Right renal pelvis (tissue), 4 donors: ENCODE results near the gene PKHD1. TPM values are rescaled to one million over a fixed set of nuclear protein-coding genes. Genes with fewer than 3 reads are reported as not detected.
A peak's percentile ranks its signal among the peaks of the same experiment; 100 is the strongest.

Experiments
- DNase-seq, 4 donors: peaks; one replicate each; pipeline ENCODE4 v3.0.0-alpha.2; 2013; ENCODE audit warnings: low read depth in 4 of 4, low spot score in 3 of 4, missing footprints in 1 of 4
- polyA plus RNA-seq, 4 donors: library from polyadenylated mRNA; unstranded; fragments of 120-200 nt; gene quantifications; one replicate each; pipeline ENCODE4 v1.2.1, GENCODE V29; 2013; ENCODE audit not compliant: insufficient read length in 4 of 4

PKHD1 gene
- polyA plus RNA-seq, 4 donors = 19.6 to 24.9 (median 22.1) TPM

DNA sequence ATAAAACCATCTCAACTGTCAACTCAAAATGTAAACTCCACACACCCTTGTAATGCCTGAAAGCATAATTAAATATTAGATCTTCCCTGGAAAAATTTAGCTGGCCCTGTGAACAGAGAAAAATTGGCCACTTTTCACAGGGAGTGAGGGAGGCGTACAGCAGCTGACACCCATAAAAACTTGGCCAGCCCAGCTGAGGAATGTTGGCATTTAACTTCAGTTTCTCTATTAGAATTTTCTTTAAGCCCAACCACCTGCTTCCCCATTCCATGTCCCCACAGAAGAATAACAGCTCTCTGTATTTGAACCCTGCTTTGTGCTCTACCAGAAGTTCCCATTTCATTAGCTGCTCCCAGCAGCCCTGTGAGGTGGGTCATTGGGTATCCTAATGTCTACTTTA is 41.0 kb downstream of the PKHD1 start:
- DNase-seq = no peak

DNA sequence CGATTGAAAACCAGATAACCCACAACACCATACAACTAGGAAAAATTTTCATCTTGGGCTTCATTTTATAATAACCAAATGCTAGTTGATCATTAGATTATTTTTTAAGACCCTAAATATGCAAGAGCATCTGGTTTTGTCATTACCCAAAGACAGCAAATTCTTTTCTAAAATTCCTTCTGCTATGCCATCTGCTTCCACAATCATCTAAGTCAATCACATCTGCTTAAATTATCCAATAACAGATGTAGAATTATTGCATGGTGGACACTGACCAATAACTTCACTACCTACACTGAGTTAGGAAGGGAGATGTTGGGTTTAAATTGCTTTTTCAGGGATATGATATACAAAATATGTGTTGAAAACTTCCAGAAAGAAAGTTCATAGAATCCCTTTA is 41.9 kb downstream of the PKHD1 start:
- no peak for DNase-seq

DNA sequence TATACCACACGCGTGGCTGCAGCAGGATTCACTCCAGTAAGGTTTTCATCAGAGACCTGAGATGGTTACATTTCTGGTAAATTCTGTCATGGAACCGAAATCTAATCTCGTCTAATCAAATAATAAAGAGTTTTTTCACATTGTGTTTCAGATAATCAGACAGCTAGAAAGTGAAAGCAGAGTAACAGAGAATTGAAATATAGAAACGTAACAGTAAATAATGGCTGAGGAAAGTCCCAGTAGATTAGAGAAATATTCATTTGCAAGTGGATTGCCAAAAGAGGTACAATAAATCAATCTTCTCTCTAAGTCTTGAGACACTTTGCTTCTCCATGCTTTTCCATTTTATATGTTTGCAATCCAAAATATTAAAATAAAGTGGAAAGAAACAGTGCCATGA is 42.4 kb downstream of the PKHD1 start:
- no peak for DNase-seq

DNA sequence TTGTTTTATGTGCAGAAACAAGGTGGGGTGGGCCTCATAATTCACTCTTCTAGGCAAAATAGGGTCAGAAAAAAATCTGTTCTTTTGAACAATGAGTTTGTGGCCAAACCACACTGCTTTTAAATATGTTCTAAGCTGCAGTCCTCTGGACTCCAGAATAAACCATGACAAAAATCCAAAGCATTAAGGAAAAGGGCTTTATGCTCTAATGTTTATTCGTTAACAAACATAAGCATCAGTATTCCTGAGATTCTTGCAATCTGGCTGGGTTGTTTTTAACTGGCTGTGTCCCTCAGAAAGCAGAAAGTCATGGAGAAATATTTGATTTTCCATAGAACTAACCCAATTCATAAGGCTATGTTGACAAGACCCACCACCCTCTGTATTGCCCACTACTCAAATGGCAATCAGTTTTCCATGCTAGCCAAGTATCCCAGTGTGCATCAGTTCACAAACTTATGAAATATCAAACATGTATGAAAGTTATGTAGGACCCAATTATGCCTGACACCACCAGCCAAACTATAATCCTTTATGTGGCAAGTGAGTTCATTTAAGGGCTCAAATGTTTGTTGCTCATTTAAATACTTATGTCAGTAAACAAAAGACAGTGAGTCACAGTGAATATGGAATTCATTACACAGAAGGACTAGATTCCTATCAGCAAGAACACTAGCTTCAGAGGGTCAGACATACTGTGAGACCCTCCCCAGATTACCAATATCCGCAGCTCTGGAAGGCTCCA is 45.1 kb downstream of the PKHD1 start:
- DNase-seq = no peak

DNA sequence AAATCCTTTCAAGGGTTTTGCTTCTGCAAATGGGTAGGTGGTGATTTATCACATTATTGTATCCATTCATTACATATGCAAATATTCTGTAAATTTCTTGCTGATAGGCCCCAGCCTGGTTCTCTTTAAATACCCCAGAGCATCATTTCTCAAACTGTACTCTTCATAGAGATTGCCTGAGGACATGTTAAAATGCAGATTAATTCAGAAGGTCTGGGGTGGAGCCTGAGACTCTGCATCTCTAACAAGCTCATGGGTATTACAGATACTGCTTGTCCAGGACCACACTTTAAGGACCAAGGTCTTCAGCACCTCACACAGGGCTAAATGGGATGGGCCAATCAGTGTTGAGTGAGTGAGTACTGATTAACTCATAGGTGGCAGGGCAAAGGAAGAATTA is 46.3 kb downstream of the PKHD1 start:
- DNase-seq = no peak

DNA sequence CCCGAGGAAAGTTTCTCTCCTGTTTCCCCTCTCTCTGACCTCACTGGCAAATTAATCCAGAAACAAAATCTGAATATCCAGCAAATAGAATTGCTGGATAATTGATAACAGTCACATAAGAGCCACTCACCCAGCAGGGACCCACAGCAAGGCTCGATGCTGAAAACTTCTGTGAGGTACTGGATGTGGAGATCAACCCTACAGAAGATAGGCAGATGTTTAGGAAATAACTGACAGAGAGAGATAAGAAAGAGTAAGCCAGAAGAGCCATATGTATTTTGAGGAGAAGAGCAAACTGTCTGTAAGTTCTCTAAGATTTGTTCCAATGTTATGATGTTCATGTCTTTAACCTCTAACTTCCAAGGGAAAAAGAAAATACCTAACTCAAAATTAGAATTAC is 59.7 kb downstream of the PKHD1 start:
- no peak for DNase-seq

DNA sequence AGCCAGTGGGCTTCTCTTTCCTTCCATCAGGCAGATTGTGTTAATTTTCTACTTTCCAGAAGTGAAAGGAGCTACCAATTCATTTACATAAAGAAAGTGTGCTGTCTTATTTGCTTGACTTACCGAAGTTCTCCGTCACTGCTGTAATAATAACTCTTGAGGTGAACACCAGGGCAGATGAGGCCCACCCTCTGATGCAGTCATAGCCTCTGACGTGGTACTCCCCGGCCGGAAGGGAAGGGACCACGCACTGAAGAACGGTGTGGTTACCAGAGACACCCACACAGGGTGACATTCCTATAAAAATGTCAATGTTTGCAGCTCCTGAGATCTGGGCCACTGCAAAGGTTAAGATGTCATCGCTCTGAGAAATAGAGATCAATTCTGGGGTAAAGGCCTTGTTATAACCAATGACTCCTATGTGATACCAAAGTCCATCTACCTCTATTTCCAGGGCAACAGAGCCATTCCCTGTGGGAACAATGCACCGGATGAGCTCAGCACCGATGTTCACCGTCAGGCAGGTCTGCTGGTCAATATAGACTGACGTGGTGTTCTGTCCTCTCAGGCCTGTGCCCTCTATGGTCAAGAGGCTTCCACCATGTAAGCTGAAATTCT is 62.9 kb downstream of the PKHD1 start:
- DNase-seq = no peak

DNA sequence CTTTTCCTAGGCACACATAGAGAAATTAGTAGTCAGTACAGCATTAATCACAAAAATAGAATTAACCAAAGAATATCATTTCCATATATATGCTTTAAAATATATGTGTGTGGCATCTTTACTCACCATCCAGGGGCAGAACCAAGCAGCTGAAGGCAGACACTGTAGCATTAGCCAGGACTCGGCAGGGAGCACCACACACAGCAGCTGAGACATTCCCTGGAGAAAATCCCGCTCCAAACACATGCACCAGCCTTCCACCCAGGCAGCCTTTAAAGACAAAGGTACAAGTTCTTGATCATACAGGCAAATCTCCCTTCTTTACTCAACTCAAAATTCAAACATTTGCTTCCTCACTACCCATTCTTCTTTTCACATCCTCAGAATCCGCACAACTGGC is 64.7 kb downstream of the PKHD1 start:
- DNase-seq = no peak

DNA sequence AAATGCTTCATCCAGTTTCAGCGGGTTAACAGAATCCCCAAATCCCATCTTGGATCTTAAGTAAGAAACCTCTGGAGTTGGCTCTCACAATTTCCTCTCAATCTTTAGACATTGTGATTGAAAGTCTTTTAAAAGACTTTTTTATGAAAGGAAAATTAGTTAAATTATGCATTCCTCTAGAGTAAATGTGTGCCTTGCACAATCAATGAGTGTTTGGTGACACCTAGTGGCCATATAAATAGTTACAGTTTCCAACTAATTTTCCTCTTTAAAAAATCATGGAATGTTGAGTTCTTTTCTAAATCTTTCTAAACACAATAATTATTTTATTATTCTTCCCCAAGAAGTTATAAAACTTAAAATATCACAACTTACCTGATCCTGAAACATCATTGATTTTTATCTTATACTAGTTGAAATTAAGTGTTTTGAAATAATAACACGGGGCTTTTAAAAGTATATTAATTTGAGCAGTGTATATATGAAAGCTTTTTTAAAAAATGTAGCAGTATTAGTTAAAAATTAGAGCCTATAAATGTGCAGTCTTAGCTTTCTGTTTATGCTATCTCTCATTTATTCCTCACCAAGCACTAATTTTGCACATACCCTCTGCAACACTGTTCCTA is 66.4 kb downstream of the PKHD1 start:
- DNase-seq = peak in 3 of 4 donors; percentile 4 to 22 (median 12)

DNA sequence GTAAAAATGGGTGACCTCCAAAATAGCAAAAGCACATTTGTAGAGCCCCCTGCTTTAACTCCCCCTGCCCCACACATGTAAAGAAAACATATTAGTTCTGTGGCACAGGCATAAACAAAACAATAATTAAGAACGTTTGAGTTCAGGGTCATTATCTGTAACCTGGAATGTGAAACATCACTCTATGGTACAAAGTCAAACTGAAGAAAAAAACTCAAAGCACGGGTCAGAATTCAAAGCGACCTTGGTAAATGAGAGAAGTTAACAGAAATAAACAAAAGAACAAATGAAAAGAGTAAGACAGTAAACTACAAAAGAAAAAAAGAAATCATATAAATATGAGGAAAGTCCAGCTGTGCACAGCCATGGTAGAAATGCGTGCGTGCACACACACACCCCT is 67.5 kb downstream of the PKHD1 start:
- DNase-seq = no peak

DNA sequence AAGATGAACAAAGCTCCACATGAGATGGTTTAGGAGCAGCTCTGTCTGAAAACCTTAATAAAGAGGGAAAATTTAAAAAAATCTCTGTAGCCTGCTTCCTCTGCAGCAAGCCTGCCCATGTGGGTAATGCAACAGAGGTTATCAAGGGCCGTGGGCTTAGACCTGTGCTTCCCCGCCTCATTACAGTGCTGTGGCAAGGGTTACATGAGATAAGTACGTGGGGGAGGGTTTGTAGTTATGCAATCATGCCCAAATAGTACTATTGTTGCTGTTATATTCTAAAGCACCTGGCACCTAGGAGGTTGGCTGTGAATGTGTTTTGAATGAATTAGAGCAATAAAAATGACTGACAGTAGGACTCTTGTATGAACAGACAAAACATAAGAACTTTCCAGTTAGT is 68.3 kb downstream of the PKHD1 start:
- no peak for DNase-seq

DNA sequence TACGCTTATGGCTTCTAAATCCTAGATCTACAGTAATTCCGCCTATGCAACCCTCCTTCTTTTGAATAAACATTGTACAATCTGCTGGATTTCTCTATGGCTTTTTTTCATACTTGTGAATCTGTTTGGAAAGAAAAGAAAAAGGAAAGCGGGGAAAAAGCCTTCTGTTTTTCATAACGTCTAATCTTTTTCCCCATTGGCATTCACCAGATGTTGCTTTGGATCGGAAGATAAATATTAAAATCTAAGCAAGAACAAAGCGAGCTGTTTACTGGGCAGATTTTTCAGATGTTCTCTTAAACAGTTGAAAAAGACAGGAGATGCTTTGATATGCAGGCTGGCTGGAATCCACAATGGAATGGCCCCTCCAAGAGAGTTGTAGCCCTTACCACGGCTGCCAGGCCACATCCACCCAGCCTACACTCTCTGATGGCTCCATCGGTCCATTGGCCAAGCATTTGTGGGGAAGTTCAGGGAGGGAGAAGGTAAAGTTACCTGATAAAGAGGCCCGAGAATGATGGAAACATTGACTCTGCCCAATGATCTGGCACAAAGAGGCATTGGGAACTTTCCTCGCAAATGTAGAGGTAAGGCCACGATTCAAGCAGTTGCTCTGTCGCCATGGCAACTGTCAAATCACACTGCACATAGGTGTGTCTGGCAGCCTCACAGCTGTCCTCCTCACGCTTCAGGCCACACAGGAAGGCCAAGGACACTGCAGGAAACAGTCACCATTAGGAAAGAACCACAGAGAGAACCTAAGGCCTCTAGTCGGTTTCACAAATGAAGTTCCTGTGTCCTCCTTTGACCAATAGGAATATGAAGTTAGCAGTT is 70.3 kb downstream of the PKHD1 start:
- no peak for DNase-seq

DNA sequence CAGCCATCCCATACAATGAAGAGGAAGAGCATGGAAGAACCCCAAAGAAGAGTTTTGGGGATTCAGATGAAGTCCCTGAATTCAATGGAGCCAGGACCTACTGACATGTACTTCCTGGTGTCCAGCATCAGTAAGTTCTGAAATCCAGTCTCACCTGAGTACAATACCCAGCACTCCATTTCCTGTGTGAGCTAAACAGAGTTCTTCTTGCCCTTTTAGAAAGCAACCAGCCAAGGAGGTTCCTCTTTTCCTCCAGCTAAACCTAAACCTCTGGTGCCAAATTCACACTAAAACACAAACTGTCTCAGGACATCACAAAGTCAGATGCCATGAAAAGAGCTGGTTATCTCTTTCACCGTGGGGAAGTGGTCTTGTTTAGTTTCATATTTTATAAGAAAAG is 71.5 kb downstream of the PKHD1 start:
- no peak for DNase-seq

DNA sequence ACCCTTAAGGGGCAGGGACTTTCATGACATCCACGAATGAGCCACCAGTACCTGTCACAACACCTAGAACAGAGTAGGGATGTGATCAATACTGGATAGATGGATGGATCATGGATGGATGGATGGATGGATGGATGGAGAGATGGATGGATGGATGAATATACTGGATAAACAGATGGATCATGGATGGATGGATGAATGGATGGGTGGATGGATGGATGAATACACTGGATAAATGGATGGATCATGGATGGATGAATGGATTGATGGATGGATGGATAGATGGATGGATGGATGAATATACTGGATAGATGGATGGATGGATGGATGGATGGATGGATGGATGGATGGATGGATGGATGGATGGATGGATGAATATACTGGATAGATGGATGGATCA is 73.0 kb downstream of the PKHD1 start:
- no peak for DNase-seq

DNA sequence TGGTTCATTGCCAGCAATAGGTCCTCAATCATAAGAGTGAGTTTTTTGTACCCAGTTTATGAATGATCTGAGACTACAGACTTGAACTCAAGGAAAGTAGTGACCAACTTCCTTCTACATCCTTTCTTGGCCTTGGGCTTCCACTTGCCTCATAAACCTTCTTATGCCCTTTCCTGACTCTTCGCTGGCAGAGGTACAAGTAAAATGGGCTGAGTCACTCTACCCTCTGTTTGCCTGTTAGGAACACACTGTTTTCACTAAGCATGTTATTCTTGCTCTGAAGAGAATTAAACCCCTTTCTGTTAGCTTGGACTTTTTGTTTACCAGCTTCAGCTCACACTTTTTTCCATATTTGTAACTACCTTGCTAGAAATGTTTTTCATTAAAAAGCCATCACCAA is 74.4 kb downstream of the PKHD1 start:
- DNase-seq = no peak

DNA sequence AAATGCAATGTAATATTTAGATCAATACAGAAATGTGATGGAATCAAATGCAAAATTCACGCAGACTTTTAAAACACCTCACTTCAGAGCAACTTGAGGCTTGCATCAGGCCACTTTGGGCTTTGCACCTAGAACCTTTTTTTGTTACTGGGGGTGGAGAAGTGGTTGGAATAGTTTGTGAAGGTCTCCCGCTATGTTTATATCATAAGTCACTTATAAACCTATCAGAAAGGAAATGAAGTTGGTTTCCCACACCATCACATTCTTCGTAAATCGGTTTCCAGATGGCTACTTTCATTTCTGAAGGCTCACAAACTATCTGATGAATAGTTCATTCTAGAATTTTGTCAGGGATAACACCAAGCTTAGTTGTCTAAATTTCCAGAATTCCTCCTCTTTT is 74.8 kb downstream of the PKHD1 start:
- no peak for DNase-seq

DNA sequence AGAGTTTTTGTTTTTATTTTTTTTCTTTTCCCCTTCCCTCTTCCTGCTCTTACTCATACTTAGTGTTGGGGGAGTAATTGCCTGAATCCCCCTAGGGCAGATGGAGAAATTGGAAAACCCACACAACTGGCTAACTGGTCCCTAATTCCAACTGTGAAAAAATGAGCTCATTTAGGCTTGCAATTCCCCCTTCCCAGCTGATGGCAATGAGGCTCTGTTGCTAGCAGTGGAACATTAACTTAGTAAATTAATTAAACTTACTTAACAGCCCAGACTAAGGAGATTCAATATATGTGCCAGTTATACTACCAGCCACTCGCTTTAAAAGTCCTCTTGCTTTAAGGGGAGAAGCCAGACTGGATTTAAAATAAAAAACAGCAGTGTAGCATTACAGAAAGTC is 76.6 kb downstream of the PKHD1 start:
- DNase-seq = no peak

DNA sequence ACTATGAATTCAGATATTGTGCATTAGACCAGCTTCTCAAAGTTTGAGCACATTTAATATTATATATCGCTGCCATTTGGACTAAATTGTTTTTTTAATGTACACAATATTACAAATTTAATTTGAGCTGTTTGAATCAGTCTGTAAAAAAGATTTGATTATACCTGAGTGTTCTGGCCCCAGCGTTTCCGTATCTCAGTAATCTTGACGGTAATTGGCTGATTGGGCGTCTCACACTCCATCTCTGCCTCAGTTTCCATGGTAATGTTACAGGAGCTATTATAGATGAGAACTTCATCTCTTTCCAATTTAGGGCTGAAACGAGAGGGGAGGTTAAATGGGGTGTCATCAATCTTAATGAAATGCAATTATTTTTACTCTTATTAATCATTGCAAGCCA is 77.3 kb downstream of the PKHD1 start:
- no peak for DNase-seq

DNA sequence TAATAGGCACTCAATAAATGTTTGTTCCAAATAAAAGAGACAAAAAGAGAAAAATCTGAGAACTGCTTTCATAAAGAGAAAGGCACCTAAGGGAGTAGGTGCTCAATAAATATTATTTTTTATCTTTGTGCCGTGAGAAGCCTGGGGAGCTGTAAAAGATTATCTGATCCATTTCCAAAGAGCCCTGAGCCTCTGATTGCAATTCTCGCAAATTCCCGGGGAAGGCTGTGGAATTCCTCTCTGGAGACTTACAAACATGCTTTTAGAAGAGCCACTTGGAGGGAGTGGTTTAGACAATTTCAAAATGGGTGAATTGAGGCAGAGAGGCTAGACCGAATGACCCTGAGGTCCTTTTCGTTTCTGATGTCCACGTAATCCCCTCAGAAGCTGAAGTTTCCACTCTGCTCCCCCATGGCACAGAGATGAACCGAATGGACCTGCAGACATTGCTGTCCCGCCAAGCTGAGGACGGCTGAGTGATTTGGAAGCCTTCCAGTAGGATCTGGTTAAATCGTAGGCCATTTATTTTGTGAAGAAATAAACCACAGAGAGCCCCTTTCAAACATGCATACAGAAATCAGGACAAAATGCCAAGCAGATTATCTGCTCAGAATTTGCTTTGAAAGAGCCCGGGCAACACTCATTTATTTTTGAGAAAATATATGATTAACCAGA is 77.8 kb downstream of the PKHD1 start:
- DNase-seq = no peak

DNA sequence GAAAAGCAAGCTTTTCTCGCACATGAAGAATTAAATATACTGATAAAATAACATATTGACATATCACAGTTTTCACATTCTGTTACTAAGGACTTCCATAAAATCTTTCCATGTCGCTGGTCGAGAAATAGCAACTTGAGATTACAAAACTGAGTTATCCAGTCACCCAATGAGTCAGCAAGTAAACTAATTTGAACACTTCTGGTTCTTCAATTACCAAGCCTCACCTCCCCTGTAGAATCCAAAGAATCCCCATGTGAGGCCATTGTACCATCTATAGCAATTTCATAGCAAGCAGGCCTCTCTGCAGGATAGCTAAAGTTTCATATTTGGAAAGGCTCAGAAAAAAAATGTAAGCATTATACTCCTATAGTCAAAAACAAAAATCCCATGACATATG is 87.3 kb downstream of the PKHD1 start:
- no peak for DNase-seq
